HUDEP-2 (cell line): ENCODE results near the gene MARCHF10.
"Not testable (repeated sequence)": the region's sequence is repeated elsewhere in the genome, so short reads cannot be mapped to it uniquely, and the experiment has no call there.

ENCODE experiments used
- DNase-seq, 76 experiments: peaks; one replicate each; lab custom pipeline; 2025; ENCODE audit not compliant: unreplicated experiment in 76 of 76; lab: John Stamatoyannopoulos, UW

The MARCHF10 gene

DNA sequence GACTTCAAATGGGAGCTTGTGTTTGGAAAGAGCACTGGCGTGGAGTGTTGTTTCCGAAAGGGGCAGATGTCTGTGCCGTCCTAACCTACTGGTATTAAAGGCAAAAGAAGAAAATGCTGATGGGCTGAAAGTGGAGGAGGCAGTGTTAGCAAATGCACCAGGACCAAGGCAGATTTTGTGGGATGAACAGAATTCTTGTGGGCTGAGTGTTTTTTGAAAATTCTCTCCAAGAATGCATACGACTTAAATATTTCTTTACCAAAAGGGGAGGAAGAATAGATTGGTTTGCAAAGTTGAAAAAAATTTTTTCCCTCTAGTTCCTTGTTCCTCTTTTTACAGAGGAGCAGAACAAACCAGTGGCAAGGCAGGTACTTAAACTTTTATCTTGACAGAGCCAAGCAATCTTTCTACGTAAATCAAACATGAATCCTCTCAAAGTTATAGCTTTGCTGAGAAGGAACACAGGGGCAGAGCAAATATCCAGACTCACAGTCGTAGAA, 16.8 kb downstream of the MARCHF10 start:
- DNase-seq = no peak

- no peak for DNase-seq
Observed at GRCh38 chr17:62790564-62790986, 17.5 kb downstream of the MARCHF10 start.

- DNase-seq = no peak
Observed at GRCh38 chr17:62787366-62787765, 20.7 kb downstream of the MARCHF10 start.

GRCh38 chr17:62786646-62787045, 21.5 kb downstream of the MARCHF10 start:
- DNase-seq = no peak

DNA sequence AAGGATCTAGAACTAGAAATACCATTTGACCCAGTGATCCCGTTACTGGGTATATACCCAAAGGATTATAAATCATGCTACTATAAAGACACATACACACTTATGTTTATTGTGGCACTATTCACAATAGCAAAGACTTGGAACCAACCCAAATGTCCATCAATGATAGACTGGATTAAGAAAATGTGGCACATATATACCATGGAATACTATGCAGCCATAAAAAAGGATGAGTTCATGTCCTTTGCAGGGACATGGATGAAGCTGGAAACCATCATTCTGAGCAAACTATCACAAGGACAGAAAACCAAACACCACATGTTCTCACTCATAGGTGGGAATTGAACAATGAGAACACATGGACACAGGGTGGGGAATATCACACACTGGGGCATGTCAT, 22.1 kb downstream of the MARCHF10 start:
- DNase-seq = not testable (repeated sequence)

DNA sequence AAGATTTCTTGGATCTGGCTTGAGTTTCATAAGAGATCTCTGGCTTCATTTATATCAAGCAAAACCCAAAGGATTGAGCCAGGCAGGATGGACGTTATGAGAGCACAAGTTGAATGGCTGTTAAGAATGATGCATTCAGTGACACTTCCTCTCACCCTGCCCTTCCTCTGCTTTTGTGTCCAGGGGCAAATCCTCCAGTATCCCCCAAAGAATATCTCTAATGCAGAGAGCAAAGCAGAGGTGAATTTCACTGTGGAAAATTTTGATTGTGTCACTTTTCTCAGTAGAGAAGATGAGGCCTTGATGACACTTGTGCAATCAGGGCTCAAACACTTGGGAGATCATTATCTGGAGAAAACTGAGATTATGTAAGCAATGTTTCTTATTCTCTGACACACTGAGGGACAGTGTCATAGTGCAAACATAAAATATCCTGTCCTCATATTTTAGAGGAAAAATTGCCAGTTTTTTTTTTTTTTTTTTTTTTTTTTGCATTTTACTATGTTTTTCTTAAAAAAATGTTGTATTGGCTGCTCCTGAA, 25.3 kb downstream of the MARCHF10 start:
- no peak for DNase-seq

DNA sequence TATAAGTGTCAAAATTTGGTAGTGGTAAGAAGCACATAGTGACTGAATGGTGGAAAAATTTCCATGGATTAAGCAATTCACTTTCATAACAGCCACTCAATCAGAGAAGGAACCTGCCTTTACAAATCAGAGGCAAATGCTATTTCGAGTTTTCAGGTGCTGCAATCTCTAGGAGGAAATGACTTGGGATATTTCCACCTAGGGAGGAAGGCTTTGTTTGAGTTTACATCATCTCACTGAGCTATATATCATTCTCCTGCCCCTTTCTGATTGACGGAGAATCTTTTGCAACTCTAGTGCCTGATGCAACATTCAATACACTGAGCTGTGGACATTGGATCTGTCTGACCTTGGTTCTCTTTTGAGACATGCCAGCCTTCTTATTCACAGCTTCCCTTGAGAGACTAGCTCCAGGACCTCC, 26.3 kb downstream of the MARCHF10 start:
- DNase-seq = no peak

DNA sequence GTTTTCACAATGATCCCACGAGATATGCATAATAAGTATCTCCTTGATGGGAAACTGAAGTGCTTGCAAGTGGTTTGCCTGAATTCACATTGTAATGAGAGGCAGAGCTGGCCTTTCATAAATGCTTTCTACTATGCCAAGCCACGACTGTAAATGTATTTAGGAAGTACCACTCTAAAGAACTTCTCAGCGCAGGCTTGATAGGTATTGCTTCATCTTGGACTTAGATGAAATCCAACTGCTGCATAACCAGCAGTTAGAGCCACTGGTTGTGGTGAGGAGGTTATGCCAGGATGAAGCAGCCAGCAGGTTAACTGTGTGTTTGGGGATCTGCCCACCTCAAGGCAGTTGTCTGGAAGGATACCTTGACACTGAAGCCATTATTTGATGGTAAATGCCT, 26.8 kb downstream of the MARCHF10 start:
- no peak for DNase-seq

DNA sequence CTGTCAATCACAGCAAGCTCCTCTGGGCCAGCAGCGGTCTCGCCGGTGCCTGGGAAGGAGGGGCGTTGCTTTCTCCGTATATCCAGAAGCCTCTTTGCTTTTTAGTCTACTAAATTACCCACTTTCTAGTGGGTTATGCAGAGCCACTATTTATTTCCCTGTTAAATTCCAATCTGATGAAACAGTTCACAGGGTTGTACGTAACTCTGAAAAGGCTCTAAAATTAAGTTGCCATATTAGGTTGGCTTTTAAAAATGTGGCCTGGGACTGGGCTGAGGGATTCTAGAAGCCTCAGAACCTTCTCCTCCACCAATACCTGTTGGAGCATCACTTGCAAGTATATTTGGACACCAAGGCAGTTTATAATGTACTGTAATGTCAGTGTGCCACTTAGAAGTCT, 27.2 kb downstream of the MARCHF10 start:
- no peak for DNase-seq

GRCh38 chr17:62780269-62780668, 27.8 kb downstream of the MARCHF10 start:
- no peak for DNase-seq

GRCh38 chr17:62778990-62779681, 29.0 kb downstream of the MARCHF10 start:
- no peak for DNase-seq

DNA sequence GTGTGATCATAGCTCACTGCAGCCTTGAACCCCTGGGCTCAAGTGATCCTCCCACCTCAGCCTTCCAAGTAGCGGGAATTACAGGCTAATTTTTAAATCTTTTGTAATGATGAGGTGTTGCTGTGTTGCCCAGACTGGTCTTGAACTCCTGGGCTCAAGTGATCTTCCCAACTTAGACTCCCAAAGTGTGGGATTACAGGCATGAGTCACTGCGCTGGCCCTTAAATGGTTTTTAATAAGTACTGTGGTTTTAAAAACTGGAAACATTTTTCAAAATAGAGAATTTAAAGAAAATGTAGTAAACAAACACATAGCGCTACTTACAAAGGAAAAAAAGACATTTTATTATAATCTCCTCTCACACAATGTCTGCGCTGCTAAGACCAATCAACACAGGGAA, 32.2 kb downstream of the MARCHF10 start:
- no peak for DNase-seq

GRCh38 chr17:62774338-62774737, 33.8 kb downstream of the MARCHF10 start:
- DNase-seq = no peak

DNA sequence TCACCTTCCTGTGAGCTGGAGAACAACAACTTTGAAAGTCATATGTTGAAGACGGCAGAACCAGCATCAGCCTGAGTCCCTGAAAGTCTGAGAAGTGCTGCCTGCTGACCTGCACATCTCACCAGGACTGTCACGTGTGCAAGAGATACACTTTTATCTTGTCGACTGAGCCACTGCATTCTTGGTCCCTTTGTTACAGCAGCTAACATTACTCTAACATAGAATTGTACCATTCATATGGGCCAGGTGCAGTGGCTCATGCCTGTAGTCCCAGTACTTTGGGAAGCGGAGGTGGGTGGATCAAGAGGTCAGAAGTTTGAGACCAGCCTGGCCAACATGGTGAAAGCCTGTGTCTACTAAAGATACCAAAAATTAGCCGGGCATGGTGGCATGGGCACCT, 40.1 kb downstream of the MARCHF10 start:
- no peak for DNase-seq

GRCh38 chr17:62765351-62765750, 42.8 kb downstream of the MARCHF10 start:
- no peak for DNase-seq

DNA sequence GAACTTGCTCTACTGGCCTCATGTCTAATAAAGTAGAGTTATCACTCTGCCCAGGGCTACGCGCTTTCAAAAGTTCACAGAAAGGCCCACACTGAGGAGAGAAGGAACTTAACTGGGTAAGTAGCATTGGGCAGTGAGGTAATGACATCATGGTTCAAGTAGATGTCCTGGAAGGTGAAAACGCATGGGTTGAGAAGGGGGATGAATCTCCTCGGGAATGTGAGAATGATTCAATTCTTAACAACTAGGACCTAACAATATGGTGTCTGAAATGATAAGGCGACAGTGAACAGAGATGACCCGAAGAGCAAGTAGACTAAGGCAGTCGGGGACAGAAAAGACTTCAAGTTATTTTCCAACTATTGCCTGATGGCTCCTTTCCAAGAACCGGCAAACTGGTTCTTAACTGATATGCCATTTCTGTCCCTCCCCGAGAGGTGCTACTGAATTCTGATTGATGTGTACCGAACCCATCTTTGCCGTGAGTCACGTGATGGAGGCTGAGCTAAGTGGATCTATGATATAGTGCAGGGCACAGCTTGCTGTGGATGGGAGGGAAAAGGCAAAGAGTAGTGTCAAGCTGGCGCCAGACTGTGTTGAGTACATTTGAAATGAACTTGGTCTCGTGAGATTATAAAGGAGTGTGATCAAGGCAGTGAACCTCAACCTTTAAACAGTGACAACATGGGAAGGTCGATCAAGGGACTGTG, 44.1 kb downstream of the MARCHF10 start:
- DNase-seq = no peak

DNA sequence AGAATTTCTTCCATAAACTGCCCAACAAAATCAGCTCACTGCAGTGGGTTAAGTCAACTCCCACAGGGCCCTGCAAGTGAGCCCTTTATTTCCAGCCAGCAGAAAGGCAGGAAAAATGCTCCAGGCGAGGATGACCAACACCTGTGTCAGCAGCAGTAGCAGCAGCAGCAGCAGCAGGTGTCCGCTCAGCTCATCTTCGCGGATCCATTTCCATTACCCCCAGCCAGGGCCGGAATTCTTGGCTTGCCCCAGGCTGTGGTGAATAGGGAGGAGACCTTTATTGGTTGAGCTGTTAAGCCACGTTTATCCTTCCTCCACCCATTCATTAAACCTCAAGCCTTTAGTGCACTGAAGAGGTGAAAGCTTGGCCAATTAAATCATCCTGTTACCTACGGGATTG, 46.2 kb downstream of the MARCHF10 start:
- DNase-seq = no peak

DNA sequence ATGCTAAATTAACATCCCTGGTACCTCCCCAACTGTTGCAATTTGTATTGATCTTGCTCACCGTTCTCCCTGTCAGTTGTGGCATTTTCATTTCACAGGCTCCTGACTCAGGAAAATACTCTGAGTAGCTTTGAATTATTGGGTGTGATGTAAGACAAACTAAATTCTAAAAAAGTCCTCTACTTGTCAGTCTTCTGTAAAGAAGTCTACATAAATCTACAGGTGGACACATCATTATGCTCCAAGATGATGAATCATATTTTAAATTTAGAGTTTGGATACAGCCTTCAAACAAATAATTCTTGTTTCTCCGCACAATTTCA, 47.2 kb downstream of the MARCHF10 start:
- DNase-seq = no peak

DNA sequence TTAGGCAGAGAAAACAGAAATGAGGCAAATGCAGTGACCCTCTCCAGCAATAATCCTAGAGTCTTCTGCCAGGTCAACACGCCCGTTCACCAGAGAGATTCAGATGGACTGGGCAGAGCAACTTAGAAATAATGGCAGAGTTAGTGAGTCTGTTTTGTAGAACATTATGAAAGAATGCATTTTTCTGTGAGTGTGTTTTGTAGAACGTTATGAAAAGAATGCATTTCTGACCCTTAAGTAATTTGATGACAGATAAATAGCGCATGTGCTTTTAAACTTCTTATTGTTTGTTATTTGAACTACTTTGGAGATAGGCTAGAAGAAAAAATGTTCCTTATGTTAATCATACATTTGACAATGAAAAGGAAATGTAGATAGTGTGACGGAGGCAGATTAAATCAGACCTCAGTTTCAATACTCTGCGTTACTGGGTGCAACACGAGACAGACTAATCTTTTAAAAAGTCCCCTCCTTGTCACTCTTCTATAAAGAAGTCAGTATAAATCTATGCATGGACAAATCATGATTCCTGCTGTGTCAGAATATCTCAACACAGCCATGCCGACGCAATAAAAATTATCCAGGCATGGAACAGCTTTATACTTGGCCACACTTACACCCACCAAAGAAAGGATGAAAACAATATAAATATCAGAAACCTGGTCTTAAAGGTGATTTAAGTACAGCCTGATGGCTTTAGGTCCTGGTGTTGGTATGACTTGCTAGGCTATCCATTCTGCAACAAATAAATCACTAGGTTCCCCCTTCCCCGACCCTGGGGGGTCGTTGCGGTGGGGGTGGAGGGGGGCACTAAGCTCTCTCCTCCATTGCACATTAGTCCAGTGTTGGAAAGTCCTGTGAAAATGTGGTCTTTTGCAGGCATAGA, 47.8 kb downstream of the MARCHF10 start:
- DNase-seq = no peak

- no peak for DNase-seq
Observed at GRCh38 chr17:62757500-62757951, 50.6 kb downstream of the MARCHF10 start.

GRCh38 chr17:62756198-62756597, 51.9 kb downstream of the MARCHF10 start:
- DNase-seq = no peak
